Fibroblast of skin of right quadriceps (primary cell): ENCODE data around the gene HLCS.

Source experiments
- DNase-seq: peaks from one replicate; pipeline ENCODE4 v3.0.0-alpha.2; 2013

Gene HLCS

DNA sequence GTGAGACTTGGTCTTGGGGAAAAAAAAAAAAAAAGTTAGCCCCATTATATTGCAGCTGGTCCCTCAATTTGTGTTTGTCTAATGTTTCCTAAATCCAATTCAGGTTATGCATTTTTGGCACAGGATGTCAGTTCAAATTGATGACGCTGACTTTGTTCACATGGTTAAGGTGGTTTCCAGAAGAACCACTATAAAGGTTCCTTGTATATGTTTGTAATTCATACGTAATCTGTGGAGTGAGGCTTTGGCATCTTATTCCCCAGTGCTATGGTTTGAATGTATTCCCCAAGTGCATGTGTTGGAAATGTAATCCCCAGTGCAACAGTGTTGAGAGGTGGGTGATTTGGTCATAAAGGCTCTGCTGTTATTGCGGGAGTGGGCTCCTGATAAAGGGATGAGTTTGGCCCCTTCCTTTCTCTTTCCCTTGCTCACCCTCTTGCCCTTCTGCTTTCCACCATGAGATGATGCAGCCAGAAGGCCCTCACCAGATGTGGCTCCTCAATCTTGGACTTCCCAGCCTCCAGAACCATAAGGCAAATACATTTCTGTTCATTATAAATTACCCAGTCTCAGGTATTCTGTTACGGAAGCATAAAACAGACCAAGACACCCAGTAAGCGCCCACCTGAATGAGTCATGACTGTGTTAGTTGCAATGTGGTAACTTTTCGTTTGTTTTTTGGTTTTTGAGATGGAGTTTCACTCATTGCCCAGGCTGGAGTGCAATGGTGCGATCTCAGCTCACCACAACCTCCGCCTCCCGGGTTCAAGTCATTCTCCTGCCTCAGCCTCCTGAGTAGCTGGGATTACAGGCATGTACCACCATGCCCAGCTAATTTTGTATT lies 19.5 kb upstream of the HLCS start:
- no peak for DNase-seq

DNA sequence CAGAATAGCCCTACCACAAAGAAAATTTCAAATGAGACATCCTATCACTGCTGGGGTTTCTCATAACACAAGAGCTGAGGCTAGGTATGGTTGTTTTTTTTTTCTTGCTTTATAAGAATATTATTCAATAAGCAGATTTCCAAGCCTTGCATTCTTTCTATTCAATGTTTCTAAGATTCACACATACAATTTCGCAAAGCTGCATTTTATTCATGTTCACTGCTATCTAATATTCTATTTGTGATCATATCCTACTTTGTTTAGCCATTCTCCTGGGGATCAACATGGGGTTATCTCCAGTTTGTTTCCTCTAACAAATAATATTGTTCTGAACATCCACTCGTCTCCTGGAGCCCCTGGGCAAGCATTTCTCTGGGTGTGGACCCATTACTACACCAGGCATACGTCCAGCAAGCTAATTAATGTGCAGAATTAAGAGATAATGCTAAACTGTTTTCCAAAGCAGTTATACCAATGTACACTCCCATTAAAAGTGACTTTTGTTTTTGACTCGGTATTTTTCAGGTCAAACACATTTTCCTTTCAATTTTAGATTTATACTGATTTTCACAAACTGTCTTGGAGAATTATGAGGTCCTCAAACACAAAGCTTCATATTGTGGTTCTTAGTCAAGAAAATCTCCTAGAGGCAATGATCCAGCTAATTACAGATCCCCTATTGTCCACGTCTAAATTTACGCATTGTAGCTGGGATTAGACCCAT lies 15.7 kb upstream of the HLCS start:
- DNase-seq: no peak

DNA sequence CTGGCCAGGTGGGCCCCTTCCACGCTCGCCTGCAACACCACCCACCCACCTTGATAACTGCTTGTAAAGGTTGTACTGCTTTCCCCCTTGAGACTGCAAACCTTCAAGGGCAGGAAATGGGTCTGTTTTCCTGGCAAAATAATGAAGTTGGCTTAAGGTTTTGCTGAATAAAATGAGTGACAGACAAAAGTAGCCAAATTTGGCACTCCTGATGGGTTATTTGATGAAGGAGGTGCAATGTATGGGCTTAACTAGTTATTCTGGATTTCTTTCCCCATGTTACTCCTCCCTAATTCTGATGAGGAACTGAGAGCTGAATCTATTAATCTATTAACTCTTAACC lies 14.6 kb upstream of the HLCS start:
- no peak for DNase-seq

DNA sequence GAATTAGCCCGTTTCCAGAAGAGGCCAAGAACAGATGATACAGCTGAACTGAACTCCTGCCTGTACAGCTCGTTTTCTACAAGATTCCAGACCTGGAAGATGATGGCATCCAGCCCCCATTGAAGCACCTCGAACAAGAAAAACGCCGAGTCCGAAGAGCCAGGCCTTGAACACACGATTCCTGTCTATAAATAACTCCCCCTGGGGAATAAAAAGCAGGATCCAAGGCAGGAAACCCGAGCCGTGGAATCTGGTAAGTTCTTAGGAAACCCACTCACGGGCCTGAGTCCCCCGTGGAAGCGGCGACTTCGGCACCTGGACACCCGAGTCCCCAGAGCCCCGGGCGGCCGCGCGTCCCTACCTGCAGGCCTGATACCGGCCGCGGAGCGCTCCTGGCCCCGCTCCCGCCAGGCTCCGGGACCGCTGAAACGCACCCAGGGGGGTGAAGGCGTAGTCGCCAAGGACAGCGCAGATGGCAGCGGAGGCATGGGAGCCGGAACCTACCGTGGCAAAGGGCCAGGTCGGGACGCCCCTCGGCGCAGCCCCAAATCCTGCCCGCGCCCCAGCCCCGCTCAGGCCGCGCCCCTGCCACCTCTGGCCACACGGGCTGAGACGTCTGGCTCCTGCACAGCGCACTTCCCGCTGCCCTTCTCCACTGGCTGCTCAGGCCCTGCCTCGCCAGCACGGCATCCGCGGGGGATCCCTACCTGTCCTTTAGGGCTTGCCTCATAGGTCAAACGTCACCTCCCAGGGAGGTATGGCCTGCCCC lies 14.0 kb upstream of the HLCS start:
- peak; percentile 26 for DNase-seq

DNA sequence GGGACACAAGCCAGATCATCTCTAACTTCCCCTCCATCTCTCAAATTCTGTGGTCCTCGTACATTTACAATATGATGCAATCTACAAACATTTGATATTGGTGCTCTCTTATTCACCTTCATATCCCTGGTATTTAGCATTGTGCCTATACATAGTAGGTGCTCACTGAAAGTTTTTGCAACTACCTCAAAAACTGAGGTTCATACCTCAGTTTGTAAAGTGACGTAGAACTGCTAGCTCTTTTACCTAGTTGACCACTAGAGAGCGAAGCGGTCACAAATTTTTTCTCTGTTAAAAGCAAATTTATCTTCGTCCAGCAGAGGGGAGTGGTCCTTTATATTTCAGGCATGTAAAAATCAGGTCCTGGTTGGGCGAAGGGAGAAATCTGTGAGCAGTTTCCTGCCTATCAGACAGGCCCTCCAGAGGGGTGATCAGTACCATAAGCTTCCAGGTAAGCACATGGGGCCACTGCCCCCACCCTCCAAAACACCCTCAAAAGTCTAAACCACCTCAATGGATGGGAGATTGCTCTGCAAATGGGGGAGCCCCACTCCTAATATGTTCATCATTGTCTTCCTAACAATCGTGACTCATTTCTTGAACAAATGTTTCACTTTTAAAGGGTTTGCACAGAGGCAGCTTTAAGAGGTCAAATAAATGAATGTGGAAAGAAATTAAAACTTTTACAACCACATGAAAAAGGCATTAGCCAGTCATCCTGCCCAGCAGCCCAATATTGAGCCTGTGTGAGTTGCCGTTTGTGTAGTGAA lies 10.6 kb upstream of the HLCS start:
- DNase-seq: peak; percentile 83

DNA sequence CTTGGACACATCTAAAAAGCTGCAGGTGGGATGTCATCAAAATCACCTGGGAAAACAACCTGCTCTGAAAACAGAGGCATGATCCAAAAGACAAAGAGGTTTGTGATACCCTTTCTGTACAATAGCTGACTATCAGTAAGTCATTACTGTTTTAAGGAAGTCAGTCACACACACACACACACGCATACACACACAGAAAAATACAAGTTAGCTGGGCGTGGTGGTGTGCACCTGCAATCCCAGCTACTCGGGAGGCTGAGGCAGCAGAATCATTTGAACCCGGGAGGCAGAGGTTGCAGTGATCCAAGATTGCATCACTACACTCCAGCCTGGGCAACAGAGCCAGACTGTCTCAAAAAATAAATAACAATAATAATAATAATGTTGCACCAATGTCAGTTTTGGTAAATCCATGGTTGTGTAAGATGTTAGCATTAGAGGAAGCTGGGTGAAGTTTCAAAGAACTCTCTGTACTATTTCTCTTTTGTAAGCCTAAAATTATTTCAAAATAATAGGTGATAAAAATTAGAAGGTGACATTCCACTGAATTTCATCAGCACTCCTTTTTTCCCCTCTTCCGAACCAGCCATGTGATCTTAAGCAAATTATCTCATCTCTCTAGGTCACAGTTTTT lies 9.9 kb upstream of the HLCS start:
- no peak for DNase-seq

DNA sequence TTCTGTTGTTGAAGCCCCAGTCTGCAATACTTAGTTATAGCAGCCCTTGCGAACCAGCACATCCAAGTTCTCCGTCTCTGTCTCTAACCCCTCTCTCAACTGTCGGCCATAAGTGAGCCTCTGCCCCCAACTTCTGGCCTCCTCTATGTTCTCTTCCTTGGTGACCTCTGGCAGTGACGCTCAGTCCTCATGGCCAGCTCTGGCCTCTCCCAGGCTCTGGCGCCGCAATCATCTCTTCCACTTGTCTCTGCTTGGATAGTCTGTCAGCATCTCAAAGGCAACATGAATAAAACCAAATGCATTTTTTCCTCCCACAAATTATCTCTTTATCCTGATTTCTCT lies 8.4 kb upstream of the HLCS start:
- no peak for DNase-seq

DNA sequence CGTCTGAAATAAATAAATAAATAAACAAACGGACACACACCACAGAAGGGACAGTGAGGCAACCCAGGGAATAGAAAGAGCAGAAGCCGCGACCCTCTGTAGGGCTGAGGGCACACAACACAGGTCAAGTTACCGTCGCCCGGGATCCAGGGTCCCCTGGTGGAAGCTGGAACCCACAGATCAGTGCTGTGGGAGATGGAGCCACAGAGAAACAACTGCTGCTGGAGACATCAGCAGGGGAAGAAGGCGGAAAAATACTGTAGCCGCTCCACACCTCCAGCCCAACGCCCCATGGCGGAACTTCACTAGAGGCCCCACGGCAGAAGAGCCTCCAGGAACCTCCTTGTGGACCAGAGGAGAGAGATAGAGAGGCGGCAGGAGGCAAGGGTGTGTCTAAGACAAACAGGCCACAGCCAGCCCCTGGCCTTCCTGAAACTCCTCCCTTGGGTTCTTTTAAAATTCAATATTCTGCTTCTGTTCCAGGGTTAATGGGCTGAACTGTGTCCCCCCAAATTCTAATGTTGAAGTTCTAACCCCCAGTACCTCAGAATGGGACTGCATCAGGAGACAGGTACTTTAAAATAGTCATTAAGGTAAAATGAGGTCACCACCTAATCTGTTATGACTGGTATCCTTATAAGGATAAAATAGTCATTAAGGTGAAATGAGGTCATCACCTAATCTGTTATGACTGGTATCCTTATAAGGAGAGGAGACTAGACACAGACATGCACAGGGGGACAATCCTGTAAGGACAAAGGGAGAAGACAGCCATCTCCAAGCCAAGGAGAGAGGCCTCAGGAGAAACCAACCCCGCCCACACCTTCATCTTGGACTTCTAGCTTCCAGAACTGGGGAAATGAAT lies 7.7 kb upstream of the HLCS start:
- DNase-seq: no peak

DNA sequence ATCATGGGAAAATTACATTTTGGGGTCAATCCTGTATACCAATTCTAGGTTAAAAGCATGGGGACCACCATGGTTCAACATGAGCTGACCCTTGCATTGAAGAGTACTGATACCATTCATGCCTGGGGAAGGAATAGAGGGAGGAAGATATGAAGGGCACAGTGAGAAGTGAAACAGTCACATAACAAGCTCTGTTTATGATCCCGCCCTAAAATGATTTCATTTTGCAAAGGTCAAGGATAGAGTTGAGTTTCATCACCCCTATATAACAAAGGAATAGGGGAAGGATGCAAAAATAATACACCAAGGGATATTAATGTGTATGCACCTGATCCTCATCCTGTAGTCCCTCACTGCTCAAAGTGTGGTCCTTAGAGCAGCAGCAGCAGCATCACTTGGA lies 2.5 kb upstream of the HLCS start:
- DNase-seq: no peak

DNA sequence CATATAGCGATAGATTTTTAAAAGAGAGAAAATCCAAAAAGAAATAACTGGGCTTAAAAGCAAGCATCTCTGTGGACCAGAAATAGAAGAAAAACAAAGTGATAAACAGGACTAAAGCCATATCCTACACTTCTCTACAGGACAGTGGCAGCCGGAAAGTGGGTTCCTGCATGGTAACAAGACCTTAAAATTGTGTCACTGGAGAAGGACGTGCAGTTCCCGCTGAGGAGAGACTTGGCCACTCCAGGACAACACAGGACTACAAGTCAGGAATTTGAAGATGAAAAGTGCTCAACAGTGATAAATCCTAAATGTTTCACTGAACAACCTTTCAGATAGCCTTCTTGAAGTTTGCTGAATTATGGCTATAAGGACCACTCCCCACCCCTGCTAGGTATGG lies 1.9 kb upstream of the HLCS start:
- DNase-seq: no peak

DNA sequence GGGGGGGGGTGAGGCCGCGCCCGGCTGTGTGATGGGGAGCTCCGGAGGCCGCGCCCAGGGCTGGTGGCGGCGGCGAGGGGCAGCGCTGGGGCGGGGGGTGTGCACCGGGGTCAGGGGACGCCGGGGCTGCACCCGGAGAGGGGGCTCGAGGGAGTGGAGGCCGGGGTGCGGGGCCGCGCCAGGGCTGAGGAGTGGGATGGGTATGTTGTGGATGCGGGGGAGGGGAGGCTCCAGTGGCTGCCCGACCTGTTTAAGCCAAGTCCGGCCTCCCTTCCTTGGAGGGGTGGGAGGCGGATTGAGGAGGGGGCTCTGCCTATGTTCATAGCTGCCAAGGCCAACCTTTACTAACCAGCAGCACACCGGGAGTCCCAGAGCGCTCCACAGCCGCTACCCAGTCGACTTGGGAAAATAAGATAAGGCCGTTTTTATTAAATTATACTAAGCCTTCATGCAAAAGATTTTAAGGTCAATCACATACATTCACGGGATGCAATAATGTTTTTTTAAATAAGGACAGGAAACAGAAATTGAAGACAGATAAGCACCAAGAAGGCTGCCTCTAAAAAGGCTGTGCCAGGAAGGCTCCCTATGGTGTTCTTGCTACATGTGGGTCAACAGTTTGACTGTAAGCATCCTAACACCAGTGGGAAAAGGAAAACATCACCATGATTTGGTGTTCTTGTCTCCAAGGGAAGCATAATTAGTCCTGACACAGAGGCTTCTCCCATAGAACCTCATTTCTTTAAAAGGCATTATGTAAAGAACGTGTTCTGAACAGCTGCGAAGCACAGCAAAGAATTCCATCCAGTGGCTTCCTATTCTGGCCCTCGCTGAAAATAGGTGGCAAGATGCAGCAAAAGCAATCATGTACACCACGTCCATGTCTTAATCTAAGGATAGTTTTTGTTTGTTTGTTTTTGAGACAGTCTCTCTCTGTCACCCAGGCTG lies 626 bp upstream of the HLCS start:
- peak; percentile 11 for DNase-seq

DNA sequence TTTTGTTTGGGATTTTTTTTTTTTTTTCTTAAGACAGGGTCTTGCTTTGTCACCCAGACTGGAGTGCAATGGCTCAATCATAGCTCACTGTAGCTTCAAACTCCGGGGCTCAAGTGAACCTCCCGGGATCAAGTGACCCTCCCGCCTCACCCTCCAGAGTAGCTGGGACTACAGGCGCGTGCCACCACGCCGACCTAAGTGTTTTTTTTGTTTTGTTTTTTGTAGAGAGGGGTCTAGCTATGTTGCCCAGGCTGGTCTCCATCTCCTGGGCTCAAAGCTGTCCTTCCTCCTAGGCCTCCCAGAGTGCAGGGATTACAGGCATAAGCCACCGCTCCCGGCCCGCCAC lies 776 bp downstream of the HLCS start:
- DNase-seq: no peak

DNA sequence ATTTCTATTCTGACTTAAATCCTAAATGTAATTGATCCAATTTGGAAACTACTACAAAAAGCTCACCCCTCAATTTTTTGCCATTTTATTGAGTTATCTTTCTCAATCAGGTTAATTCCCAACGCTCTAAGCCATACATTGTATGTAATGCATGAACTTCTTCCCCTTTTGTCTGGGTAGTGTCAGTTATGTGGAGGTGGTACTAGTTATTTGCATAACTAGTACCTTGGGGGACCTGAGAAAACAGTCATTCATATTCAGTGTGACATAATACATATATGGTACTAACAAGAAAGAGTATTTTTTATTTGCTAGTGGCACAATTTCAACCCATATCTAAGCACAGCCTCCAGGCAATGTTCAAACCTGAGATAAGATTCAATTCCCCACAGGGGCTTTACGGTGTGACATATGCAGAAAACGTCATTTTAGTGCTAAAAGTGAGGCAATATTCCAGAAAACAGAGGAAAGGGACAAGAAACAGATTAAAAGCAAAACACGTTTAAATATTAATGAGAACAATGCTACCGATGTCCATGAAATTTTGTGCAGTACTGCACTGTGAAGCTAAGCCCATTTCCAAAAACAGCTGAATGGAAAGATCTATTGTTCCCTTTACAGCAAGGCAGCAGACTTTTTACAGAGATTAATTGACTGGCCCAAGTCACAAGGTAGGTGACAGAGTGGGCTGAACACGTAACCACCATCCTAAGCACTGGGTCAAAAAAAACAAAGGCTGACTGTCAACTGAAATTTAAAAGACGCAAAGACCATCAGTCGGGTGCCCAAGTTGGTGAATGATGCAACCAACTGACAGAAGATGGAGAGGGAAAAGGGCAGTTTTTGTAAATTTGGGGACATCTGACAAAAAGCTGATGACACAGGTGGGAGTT lies 1.4 kb downstream of the HLCS start:
- no peak for DNase-seq

DNA sequence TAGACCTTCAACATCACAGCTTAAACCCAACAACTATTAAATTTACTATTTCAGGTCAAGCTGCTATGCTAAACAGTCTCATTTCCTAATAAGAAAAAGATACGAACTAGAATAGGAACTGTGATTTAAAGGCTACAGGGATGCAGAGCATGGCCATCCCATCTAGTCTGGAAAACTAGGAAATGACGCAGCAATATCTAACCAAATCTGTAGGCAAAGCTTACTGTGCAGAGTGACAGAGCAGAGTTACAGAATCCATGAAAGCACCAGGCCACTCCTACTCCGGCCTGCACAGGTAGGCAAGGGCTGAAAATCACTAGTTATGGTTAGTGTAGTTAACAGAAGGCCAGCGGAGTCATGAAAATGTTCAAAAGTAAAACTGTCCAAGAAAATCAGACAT lies 2.1 kb downstream of the HLCS start:
- DNase-seq: no peak

DNA sequence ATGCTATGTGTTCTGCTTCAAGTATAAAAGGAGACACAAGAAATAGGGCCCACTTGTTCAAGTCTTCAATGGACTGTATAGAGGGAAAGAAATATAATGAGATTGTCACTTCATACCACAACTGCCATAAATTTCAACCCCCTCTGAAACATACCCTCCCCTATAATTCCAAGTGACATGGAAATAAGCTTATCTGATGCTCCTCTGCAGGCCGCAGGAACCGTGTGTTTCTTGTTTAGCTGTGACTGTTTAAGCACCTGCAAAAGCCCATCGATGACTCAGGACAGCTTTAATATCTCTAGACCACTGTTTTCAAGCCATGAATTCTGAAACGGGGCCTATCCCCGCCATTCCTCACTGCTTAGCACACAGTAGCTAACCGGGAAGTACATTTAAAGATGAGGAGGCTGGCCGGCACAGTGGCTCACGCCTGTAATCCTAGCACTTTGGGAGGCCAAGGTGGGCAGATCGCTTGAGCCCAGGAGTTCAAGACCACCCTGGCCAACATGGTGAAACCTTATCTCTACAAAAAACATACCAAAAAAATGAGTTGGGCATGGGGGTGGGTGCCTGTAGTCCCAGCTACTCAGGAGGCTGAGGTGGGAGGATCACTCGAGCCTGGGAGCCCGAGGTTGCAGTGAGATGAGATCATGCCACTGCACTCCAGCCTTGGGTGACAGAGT lies 4.2 kb downstream of the HLCS start:
- no peak for DNase-seq

DNA sequence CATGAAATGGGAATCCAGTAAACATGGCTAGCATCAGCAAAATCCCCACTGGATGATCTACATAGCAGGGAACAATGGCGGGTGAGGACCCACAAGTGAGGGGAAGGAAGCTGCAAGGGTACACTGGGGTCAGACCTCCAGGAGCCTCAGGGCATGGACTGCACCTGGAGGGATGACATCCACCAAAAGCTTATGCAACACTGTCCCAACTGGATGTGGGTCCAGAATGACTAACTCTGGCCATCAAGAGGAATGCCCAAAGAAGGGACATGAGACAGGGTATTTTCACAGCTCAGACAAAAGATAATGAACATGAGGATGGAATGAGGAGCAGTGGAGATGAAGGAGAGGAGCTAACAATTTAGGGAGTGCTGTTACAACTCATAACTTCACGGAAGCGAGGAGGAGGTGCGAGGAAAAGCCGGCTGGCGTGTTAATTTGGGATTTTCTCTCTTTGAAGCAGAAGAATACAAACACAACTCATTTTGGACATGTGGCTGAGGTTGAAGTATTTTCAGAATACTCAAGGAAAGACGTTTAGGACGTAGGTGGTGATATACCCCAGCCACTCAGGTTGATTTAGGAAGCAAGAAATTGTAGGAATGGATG lies 5.7 kb downstream of the HLCS start:
- no peak for DNase-seq

DNA sequence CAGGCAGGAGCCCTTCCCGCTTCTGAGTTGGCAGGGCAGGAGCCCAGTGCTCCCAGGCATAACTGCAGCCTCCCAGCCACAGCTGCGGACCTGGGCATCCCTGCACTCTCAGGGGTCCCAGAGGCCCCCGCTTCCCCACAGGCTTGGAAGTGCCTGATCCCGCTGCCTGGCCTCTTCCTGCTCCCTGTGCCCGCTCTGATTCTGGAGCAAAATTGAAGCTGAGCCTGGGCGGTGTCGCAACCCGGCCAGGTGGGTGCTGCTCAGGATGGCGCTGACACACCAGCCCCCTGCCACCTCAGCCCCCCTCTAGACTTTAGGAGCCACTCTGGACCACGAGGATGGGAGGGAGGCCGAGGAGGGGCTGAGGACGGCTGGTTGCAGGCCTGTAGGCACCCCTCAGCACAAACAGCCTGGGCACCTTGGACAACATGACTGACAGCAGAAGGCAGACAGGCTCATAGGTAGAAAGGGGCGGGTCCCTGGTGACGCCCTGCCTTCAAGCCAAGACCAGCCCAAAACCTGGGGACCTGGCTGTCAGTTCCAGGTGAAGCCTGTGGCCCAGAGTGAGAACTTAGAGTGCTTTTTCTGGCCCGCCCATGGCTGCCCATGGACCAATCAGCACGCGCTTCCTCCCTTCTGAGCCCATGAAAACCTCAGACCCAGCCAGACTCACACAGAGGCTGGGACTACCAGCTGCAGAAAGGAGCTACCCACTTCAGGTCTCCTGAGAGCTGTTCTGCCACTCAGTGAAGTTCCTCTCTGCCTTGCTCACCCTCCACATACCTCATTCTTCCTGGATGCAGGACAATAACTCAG lies 7.2 kb downstream of the HLCS start:
- DNase-seq: no peak

DNA sequence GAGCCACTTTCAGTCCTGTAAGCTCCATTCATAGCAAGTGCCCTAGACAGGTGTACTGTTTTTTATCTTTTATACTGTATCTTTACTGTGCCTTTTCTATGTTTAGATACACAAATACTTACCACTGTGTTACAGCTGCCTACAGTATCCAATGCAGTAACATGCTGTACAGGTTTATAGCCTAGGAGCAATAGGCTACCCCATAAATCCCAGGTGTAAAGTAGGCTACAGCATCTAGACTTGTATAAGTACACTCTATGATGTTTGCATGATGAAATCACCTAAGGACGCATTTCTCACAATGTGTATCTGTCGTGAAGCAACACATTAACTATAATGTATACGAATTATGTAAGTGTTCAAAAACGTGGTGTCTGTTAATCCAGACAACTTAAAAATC lies 10.7 kb downstream of the HLCS start:
- DNase-seq: no peak
